ENCODE data around the gene CYFIP2.

The CYFIP2 gene

GRCh38 chr5:157327771-157328170 lies 61.8 kb downstream of the CYFIP2 start:
- DNase-seq = no peak

DNA sequence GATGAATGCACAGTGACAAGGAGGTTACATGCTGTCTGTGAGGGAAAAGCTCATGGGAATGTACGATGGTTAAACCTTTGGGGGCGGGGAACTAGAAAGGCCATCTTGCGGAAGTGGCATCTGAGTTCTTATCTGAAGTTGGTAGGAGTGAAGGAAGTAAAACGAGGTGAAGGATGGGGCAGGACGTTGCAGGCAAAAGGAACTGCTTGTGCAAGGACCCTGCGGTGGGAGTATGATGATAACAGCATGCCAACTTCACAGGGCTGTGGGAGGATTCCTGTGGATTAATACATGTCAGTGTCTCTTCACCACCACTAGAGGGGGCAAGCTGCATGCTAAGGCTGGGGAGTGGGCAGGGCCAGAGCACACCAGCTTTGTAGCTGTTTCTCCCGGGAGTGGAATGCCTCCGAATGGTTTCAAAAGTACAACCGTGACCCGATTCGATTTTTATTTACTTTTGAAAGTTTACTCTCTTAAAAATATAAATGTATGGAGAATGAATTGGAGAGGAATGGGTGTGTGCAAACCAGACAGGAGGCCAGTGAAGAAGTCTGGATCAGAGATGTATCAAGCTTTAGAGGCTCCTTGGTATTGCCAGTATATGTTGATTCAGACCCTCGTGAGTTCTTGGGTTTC lies 62.5 kb downstream of the CYFIP2 start:
- peak; percentile 86 to 91 for DNase-seq

DNA sequence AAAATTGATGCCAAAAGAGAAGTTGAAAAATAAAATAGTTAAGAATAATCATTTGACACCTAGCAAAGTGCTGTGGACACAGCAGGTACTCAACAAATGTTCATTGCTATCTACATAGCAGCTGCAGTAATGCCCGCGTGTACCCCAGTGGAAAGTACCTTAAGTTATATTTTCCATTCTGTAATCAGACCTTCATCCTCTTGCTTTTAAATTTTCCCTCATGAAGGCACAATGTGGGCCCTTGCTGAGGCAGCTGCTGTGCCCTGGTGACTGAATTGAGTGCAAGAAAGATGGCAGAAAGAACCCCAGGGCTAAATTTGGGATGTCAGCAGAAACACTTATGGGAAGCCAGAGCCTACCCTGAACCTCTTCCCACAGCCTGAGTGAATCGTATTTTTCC lies 65.9 kb downstream of the CYFIP2 start:
- DNase-seq = no peak

GRCh38 chr5:157335534-157336422 lies 69.9 kb downstream of the CYFIP2 start:
- no peak for DNase-seq

- DNase-seq = no peak
These were observed 70.5 kb downstream of the CYFIP2 start for GRCh38 chr5:157336423-157336744.

- no peak for DNase-seq
These were observed 73.5 kb downstream of the CYFIP2 start for GRCh38 chr5:157339409-157339808.

- DNase-seq = peak in 1 of 2 experiments; percentile 3
These were observed 77.0 kb downstream of the CYFIP2 start for GRCh38 chr5:157342822-157343402.

DNA sequence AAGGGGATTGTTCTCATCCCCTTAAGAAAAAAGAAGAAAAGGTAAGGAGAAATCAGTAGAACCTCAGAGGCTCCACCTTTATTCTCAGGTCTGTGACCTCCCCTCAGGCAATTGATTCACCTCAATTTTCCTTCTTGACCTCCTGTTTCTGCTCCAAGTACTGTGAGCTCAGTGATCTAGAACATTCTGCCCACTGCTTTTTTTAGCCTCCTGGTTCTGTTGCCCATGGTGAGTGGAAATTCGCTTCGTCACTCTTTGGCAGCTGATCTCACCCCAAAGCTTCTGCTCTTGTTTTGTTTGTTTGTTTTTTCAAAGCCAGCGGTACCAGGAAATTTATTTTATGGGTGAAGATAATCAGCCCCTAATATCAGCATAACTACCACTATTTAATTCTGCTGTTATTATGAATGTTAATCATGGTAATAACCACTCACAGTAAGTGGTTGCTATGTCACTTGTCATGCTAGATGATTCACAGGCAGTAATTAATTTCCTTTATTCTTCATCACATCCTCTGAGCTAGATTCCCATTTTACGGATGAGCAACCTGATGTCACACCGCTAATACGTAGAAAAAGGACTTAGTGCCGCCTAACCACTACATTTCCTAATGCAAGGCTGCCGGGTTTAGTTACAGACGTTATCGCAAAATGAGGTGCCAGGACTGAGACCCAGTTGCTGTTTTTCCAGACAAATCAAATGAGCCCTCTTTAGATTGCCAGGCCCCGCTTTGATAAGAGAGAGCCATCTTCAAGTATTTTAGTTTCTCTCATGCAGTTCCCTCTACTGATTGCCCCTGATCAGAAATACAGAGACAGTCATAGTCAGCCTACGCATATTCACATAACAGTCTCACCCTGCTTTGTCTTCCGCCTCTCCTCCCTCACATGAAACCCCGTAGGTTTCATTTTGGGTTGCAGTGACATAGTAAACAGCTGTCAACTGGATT lies 78.2 kb downstream of the CYFIP2 start:
- no peak for DNase-seq

- DNase-seq = no peak
These were observed 79.1 kb downstream of the CYFIP2 start for GRCh38 chr5:157345067-157345466.

GRCh38 chr5:157345485-157345884 lies 79.6 kb downstream of the CYFIP2 start:
- no peak for DNase-seq

- no peak for DNase-seq
These were observed 81.6 kb downstream of the CYFIP2 start for GRCh38 chr5:157347301-157348048.

DNA sequence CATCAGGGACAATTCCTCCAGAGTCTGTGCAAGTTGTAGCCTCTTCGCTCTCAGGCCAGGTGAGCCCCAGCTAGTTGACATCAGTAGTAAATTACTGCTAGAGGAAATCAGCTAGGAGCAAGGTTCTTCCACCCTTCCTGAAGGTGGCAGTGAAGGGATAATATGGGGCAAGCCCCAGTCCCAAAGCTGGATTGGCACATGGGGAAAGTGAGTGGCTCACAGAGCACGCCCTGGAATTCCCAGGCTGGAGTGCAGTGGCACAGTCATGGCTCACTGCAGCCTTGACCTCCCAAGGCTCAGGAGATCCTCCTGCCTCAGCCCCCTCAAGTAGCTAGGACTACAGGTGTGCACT lies 82.1 kb downstream of the CYFIP2 start:
- DNase-seq = no peak

- DNase-seq = no peak
These were observed 85.2 kb downstream of the CYFIP2 start for GRCh38 chr5:157350939-157351801.

GRCh38 chr5:157351802-157352092 lies 85.8 kb downstream of the CYFIP2 start:
- no peak for DNase-seq

GRCh38 chr5:157352756-157353340 lies 86.9 kb downstream of the CYFIP2 start:
- no peak for DNase-seq

- DNase-seq = no peak
These were observed 88.9 kb downstream of the CYFIP2 start for GRCh38 chr5:157354800-157355199.

DNA sequence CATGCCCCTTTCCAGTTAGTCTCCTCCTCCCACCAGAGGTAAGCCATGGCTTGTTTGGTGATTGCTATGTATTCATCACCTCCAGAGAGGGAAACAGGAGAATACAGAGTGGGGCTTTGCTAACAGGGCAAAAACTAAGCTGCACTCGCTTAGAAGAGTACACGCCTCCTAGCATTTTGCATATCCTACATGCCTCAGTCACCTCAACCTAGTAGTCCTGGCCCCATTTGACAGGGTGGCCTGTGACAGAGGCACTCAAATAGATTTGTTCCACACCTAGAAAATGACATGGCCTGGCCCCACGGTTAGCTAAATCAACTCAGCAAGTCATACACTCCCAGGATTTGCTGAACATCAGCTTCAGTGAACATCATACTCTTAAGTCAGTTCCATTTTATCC lies 90.7 kb downstream of the CYFIP2 start:
- DNase-seq = no peak

DNA sequence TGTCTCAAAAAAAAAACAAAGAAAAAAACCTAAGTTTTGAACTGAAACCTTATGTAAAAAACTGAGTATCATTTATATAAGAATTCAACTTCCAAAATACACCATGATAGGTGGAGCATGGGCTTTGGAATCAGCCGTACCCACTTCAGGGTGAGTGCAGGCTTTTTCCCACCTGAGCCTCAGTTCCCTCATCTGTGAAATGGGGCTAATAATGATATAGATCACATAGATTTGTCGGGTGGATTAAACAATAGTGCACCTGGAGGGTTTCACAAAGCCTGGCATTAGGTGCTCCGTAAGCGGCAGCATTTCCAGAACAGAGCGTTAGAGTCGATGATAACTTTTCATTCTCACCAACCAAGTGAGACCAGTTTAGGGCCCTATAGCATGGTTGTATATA lies 91.9 kb downstream of the CYFIP2 start:
- DNase-seq = no peak

DNA sequence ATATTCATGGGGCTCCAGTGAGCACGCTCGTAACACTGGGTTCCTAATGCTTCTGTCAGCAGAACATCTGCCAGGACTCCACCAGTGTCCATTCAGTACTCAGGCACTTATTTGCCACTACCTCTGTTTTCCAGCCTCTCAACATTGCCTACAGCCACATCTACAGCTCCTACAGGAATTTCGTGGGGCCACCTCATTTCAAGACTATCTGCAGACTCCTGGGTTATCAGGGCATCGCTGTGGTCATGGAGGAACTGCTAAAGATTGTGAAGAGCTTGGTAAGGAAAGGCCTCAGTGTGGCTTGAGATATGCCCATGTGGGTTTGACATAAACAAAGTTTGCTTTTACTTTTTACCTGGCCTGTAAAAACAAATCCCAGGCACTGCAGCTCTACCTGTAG lies 92.9 kb downstream of the CYFIP2 start:
- DNase-seq = no peak

DNA sequence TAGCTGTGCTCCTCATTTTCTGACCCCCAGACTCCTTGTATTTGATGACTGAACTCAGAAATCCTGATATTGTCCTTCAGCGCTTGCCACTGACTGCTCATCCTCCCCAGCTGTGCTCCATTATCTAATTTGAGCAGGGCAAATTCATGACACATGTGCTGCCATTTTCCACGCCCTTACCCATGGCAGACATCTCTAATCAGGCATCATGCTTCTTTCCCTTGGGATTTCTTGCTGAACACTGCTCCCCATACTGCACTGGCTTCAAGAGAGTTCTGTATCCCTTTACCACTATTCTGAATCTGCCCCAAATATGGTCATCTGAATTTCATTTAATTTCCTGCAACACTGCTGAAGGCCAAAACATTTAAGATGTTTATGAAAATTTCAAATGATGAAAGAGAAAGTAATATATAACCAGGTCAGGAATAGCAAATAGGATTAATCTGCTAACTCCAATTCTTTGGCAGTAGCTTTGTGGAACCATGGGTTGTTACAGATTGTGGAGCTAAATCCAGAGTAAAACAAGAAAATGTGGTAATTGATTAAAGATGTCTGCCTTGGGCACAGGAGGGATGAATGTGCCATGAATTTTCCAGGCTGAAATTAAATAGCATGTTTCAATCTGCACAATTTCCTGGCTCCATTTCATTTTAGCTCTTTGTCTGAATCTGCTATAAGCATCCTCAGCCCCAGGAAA lies 93.6 kb downstream of the CYFIP2 start:
- no peak for DNase-seq

- DNase-seq = no peak
These were observed 96.1 kb downstream of the CYFIP2 start for GRCh38 chr5:157362012-157362411.
